ENCODE results near the gene RETN.
A peak's percentile ranks its signal among the peaks of the same experiment; 100 is the strongest.

The RETN gene

GRCh38 chr19:7681340-7682174 lies 12.7 kb downstream of the RETN start:
- TF ChIP-seq SIN3A (IDR thresholded peaks at IDR 0.05; ENCODE audit: borderline replicate concordance, insufficient read depth, low read length) (no peak), TAF1 (IDR thresholded peaks at IDR 0.05; ENCODE audit: borderline replicate concordance, insufficient read depth, low read length) (no peak), POLR2AphosphoS5 (IDR thresholded peaks at IDR 0.05; ENCODE audit: low read depth, low read length) (peak; percentile 27; the same call in 1 of the 2 replicates), FOXP2 (optimal IDR thresholded peaks at IDR 0.05; ENCODE audit: borderline replicate concordance, extremely low read depth, extremely low read length, insufficient read depth) (no peak), REST (IDR thresholded peaks at IDR 0.05; ENCODE audit: insufficient read depth in 1 of 2, low read depth in 2 of 2, low read length in 2 of 2) (no peak)

- TF ChIP-seq FOXP2 (optimal IDR thresholded peaks at IDR 0.05; ENCODE audit: borderline replicate concordance, extremely low read depth, extremely low read length, insufficient read depth) (peak; percentile 12), SIN3A (IDR thresholded peaks at IDR 0.05; ENCODE audit: borderline replicate concordance, insufficient read depth, low read length) (no peak)
These were observed 13.5 kb downstream of the RETN start for GRCh38 chr19:7682175-7682855.

- no peak for TF ChIP-seq TAF1 (IDR thresholded peaks at IDR 0.05; ENCODE audit: borderline replicate concordance, insufficient read depth, low read length)
- no peak for TF ChIP-seq SIN3A (IDR thresholded peaks at IDR 0.05; ENCODE audit: borderline replicate concordance, insufficient read depth, low read length)
- TF ChIP-seq REST (IDR thresholded peaks at IDR 0.05; ENCODE audit: insufficient read depth in 1 of 2, low read depth in 2 of 2, low read length in 2 of 2), result no peak
- TF ChIP-seq POLR2AphosphoS5 (IDR thresholded peaks at IDR 0.05; ENCODE audit: low read depth, low read length), result no peak
- no peak for TF ChIP-seq FOXP2 (optimal IDR thresholded peaks at IDR 0.05; ENCODE audit: borderline replicate concordance, extremely low read depth, extremely low read length, insufficient read depth)
These were observed 16.9 kb downstream of the RETN start for GRCh38 chr19:7685546-7686445.

- TF ChIP-seq FOXP2 (optimal IDR thresholded peaks at IDR 0.05; ENCODE audit: borderline replicate concordance, extremely low read depth, extremely low read length, insufficient read depth), result no peak
These were observed 18.3 kb downstream of the RETN start for GRCh38 chr19:7687177-7687576.

- TF ChIP-seq SIN3A (IDR thresholded peaks at IDR 0.05; ENCODE audit: borderline replicate concordance, insufficient read depth, low read length), result no peak
- TF ChIP-seq FOXP2 (optimal IDR thresholded peaks at IDR 0.05; ENCODE audit: borderline replicate concordance, extremely low read depth, extremely low read length, insufficient read depth), result no peak
- no peak for TF ChIP-seq TAF1 (IDR thresholded peaks at IDR 0.05; ENCODE audit: borderline replicate concordance, insufficient read depth, low read length)
- TF ChIP-seq POLR2AphosphoS5 (IDR thresholded peaks at IDR 0.05; ENCODE audit: low read depth, low read length), result no peak
- no peak for TF ChIP-seq REST (IDR thresholded peaks at IDR 0.05; ENCODE audit: insufficient read depth in 1 of 2, low read depth in 2 of 2, low read length in 2 of 2)
These were observed 20.3 kb downstream of the RETN start for GRCh38 chr19:7689165-7689564.
